Nephron (organoid): ENCODE measurements around the gene CT45A10.
"Not testable (repeated sequence)": the region's sequence is repeated elsewhere in the genome, so short reads cannot be mapped to it uniquely, and the experiment has no call there.

Experiments used
- H3K27ac Mint-ChIP-seq, 3 experiments: 2 replicates each; pipeline ENCODE4 v1.8.0; 2020; ENCODE audit warnings: mixed read lengths in 3 of 3, mild to moderate bottlenecking in 2 of 3, moderate library complexity in 1 of 3
- H3K27me3 Mint-ChIP-seq: 2 replicates; pipeline ENCODE4 v1.8.0; 2021; ENCODE audit warnings: low read depth, mild to moderate bottlenecking, moderate library complexity, mixed read lengths
- H3K36me3 Mint-ChIP-seq: 2 replicates; pipeline ENCODE4 v1.8.0; 2020; ENCODE audit warnings: low read depth, mixed read lengths
- H3K4me1 Mint-ChIP-seq: 2 replicates; pipeline ENCODE4 v1.8.0; 2020; ENCODE audit warnings: mixed read lengths
- H3K4me3 Mint-ChIP-seq, 3 experiments: 2 replicates each; pipeline ENCODE4 v1.8.0; 2020; ENCODE audit warnings: mild to moderate bottlenecking in 3 of 3, mixed read lengths in 3 of 3, moderate library complexity in 2 of 3
- H3K9me3 Mint-ChIP-seq: 2 replicates; pipeline ENCODE4 v1.8.0; 2020; ENCODE audit warnings: mixed read lengths
- CTCF ChIP-seq, 3 experiments: fragments of 200-600 bp; sonication (generic); IDR thresholded peaks; one replicate each; pipeline ENCODE4 v1.5.0; 2021; ENCODE audit warnings: antibody characterized with exemption in 3 of 3; ENCODE audit not compliant: unreplicated experiment in 3 of 3

The CT45A10 gene

GRCh38 chrX:135893294-135893817 lies at the start of gene CT45A10, which contains the start of gene SAGE1:
TSS of gene CT45A10 (minus strand) at chrX:135893444. CDS start at chrX:135885344, 8,100 bp downstream.
TSS of gene SAGE1 (plus strand) at chrX:135893716. CDS start at chrX:135896243, 2,527 bp downstream.
- H3K27me3 Mint-ChIP-seq, result peaks cover 4% of the 10 kb centered on the region
- no peaks in the 10 kb centered on the region for H3K4me1 Mint-ChIP-seq
- peaks cover 15% of the 10 kb centered on the region for H3K9me3 Mint-ChIP-seq
- no peak for TF ChIP-seq CTCF (IDR thresholded peaks at IDR 0.05; ENCODE audit: unreplicated experiment in 3 of 3)
- no peak within 1 kb of the TSS for H3K27ac Mint-ChIP-seq
- no peak within 1 kb of the TSS for H3K4me3 Mint-ChIP-seq
- H3K36me3 Mint-ChIP-seq, result no peaks in the 10 kb centered on the region

GRCh38 chrX:135931644-135932487 lies 38.6 kb upstream of the CT45A10 start:
- Mint-ChIP-seq H3K27ac (no peak overlapping the region), H3K27me3 (no peaks in the 10 kb centered on the region), H3K4me1 (no peaks in the 10 kb centered on the region), H3K4me3 (no peak overlapping the region), H3K9me3 (peaks cover 6% of the 10 kb centered on the region), H3K36me3 (no peaks in the 10 kb centered on the region)
- peak; percentile 52 to 60 (median 59) for TF ChIP-seq CTCF (IDR thresholded peaks at IDR 0.05; ENCODE audit: unreplicated experiment in 3 of 3)

GRCh38 chrX:135927897-135928296 lies 34.7 kb upstream of the CT45A10 start:
- TF ChIP-seq CTCF (IDR thresholded peaks at IDR 0.05; ENCODE audit: unreplicated experiment in 3 of 3), result no peak
- Mint-ChIP-seq H3K27me3 (no peaks in the 10 kb centered on the region), H3K4me3 (no peak overlapping the region), H3K27ac (no peak overlapping the region), H3K9me3 (peaks cover 2% of the 10 kb centered on the region), H3K4me1 (no peaks in the 10 kb centered on the region), H3K36me3 (no peaks in the 10 kb centered on the region)

GRCh38 chrX:135923353-135923752 lies 30.1 kb upstream of the CT45A10 start:
- Mint-ChIP-seq H3K27ac (no peak overlapping the region), H3K27me3 (no peaks in the 10 kb centered on the region), H3K4me1 (no peaks in the 10 kb centered on the region), H3K9me3 (peaks cover 9% of the 10 kb centered on the region), H3K36me3 (no peaks in the 10 kb centered on the region), H3K4me3 (no peak overlapping the region)
- TF ChIP-seq CTCF (IDR thresholded peaks at IDR 0.05; ENCODE audit: unreplicated experiment in 3 of 3), result no peak

- not testable (repeated sequence) for H3K36me3 Mint-ChIP-seq, H3K27me3 Mint-ChIP-seq, H3K4me1 Mint-ChIP-seq, H3K4me3 Mint-ChIP-seq
- Mint-ChIP-seq H3K27ac (peak overlapping the region in 1 of 3 experiments; percentile 13), H3K9me3 (peaks cover 16% of the 10 kb centered on the region)
Measured at GRCh38 chrX:135920516-135920915, 27.3 kb upstream of the CT45A10 start.

GRCh38 chrX:135914404-135914803 lies 21.2 kb upstream of the CT45A10 start:
- no peak for TF ChIP-seq CTCF (IDR thresholded peaks at IDR 0.05; ENCODE audit: unreplicated experiment in 3 of 3)
- H3K36me3 Mint-ChIP-seq, result no peaks in the 10 kb centered on the region

More at GRCh38 chrX:135914404-135914803, 21.2 kb upstream of the CT45A10 start:
- Mint-ChIP-seq H3K27ac (no peak overlapping the region), H3K9me3 (peaks cover 13% of the 10 kb centered on the region), H3K4me1 (no peaks in the 10 kb centered on the region), H3K27me3 (no peaks in the 10 kb centered on the region), H3K4me3 (no peak overlapping the region)
